Suprapubic skin (tissue), 4 donors: ENCODE measurements around the gene SAG.

ENCODE experiments used
- CTCF ChIP-seq, 2 donors: fragments of 200-600 bp in 1 of 2; fragments of 450-650 bp in 1 of 2; sonication (generic) in 1 of 2; IDR thresholded peaks; one replicate each; pipeline ENCODE4 v1.5.1; 2016 to 2019; ENCODE audit warnings: antibody characterized with exemption in 2 of 2, mild to moderate bottlenecking in 1 of 2, moderate library complexity in 1 of 2
- EP300 ChIP-seq: sonication (generic); formaldehyde crosslinking; IDR thresholded peaks from one replicate; pipeline ENCODE4 v1.6.1; 2017; ENCODE audit warnings: antibody characterized with exemption
- POLR2A ChIP-seq, 2 donors: fragments of 450-650 bp; IDR thresholded peaks; one replicate each; pipeline ENCODE4 v1.6.1; 2017; ENCODE audit warnings: antibody characterized with exemption in 2 of 2, mild to moderate bottlenecking in 2 of 2, moderate library complexity in 2 of 2
- POLR2AphosphoS5 ChIP-seq, 3 donors: sonication (generic); formaldehyde crosslinking; IDR thresholded peaks; one replicate each; pipeline ENCODE4 v1.6.1; 2017; ENCODE audit warnings: antibody characterized with exemption in 3 of 3

- TF ChIP-seq CTCF (IDR thresholded peaks at IDR 0.05) (no peak), POLR2AphosphoS5 (IDR thresholded peaks at IDR 0.05) (no peak), POLR2A (IDR thresholded peaks at IDR 0.05) (no peak), EP300 (no peak)
Observed at GRCh38 chr2:233389601-233390125, 82.0 kb downstream of the SAG start.
